Jurkat, Clone E6-1 (cell line): ENCODE measurements around the gene RALGAPA1.
"Not testable (repeated sequence)": the region's sequence is repeated elsewhere in the genome, so short reads cannot be mapped to it uniquely, and the experiment has no call there.

Source experiments
- DNase-seq: peaks from one replicate; pipeline ENCODE4 v3.0.0-alpha.2; 2011; ENCODE audit warnings: low read depth, low spot score
- H3K4me3 ChIP-seq: 2 replicates; pipeline ENCODE4 v1.5.1; 2011; ENCODE audit warnings: mild to moderate bottlenecking, low read length, control low read depth, moderate library complexity

Gene RALGAPA1

DNA sequence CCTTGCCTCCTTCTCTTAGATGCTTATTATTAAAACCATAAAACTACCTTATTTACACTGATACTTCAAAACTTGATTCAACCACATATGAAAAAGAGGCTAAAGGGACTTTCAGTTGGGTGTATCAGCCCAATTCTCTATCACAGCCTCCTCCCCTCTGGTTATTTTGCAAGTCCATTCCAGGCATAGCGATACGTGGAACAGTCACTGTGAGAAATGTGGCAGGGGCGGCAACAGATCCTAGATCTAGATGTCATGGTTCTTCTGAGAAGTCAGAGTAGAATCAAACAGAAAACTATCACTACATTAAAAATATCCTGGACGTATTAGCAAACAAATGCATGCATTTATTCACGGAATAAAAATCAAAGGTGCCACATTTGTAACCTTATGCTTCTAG, 83.2 kb downstream of the RALGAPA1 start:
- H3K4me3 ChIP-seq, result no peak overlapping the region
- no peak for DNase-seq

DNA sequence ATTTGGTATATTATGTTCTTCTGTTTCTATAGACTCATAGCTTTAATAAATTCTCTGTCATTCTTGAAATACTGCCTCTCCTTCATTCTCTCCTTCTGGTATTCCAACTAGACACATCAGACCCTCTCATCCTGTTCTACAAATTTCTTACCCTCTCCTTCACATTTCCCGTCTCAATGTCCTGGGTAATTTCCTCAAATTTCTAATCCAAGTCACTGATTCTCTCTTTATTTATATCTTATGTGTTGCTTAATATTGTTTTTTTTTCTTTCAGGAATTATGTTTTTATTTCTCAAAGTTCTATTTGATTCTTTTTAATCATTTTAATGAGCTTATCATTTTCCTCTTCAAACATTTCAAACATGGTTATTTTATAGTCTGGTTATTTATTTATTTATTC, 94.0 kb downstream of the RALGAPA1 start:
- H3K4me3 ChIP-seq, result no peak overlapping the region
- DNase-seq, result no peak

DNA sequence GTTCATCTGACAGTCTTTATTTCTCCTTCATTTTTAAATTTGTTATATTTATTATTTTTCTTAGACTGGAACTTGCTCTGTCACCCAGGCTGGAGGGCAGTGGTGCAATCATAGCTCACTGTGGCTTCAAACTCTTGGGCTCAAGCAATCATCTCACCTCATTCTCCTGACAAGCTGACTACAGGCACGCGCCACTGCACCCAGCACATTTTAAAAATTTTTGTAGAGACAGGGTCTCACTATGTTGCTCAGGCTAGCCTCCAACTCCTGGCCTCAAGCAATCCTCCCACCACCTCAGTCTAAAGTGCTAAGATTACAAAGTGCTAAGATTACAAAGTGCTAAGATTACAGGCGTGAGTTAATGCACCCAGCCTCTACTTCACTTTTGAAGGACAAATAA, 96.6 kb downstream of the RALGAPA1 start:
- H3K4me3 ChIP-seq, result no peak overlapping the region
- DNase-seq, result no peak

DNA sequence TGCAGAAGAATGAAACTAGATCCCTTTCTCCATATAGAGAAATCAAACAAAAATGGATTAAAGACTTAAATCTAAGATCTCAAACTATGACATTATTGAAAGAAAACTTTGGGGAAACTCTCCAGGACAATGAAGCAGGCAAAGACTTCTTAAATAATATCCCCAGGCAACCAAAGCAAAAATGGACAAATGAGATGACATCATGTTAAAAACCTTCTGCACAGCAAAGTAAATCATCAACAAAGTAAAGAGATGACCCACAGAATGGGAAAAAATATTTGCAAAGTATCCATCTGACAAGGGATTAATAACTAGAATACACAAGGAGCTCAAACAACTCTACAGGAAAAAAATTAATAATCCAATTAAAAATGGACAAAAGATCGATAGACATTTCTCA, 101.0 kb downstream of the RALGAPA1 start:
- no peak for DNase-seq
- no peak overlapping the region for H3K4me3 ChIP-seq

DNA sequence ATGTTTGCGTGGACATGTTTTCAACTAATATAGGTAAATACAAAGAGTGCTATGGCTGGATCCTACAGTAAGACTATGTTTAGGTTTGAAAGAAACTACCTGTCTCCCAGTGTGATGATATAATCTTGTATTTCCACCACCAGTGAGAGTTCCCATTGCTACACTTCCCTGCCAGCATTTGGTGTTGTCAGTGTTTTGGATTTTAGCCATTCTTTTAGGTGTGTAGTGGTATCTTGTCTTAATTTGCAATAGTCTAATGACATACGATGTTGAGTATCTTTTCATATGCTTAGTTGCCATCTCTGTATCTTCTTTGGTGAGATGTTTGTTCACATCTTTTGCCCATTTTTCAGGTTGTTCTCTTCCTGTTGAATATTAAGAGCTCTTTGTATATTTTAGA, 103.5 kb downstream of the RALGAPA1 start:
- no peak overlapping the region for H3K4me3 ChIP-seq
- no peak for DNase-seq

DNA sequence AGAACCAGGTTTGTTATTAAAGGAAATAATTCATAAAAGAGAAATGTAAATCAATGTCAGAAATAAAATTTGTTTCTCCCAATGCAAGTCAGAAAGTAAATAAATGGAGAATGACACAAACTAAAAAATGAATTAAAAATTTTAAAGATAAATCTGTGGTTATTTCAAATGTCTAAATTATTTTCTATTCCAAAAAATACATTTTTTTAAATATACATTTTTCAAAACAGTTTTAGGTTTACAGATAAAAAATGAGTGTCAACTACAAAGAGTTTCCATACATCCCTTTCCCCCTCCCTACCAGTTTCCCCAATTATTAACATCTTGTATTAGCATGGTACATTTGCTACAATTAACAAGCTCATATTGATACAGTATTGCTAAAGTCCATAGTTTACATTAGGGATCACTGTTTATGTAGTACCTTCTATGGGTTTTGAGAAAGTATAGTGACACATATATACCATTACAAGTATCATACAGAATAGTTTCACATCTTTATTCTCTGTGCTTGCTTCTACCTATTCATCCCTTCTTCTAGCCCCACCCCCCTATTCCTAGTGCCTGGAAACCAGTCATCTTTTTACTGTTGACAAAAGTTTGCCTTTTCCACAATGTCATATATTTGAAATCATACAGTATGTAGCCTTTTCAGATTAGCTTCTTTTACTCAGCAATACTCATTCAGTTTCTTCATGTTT, 104.2 kb downstream of the RALGAPA1 start:
- no peak for DNase-seq
- no peak overlapping the region for H3K4me3 ChIP-seq

DNA sequence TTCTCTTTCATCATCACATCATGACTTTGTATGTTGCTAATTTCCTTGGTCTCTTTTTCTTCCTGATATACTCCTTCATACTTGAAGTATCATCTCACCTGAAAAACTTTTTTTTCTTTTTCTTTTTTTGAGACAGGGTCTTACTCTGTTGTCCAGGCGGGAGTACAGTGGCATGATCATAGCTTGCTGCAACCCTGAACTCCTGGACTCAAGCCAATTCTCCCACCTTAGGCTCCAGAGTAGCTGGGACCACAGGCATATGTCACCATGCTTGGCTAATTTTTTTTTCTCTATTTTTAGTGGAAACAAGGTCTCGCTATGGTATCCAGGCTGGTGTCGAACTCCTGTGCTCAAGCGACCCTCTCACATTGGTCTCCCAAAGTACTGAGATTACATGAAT, 107.6 kb downstream of the RALGAPA1 start:
- DNase-seq, result no peak
- no peak overlapping the region for H3K4me3 ChIP-seq

DNA sequence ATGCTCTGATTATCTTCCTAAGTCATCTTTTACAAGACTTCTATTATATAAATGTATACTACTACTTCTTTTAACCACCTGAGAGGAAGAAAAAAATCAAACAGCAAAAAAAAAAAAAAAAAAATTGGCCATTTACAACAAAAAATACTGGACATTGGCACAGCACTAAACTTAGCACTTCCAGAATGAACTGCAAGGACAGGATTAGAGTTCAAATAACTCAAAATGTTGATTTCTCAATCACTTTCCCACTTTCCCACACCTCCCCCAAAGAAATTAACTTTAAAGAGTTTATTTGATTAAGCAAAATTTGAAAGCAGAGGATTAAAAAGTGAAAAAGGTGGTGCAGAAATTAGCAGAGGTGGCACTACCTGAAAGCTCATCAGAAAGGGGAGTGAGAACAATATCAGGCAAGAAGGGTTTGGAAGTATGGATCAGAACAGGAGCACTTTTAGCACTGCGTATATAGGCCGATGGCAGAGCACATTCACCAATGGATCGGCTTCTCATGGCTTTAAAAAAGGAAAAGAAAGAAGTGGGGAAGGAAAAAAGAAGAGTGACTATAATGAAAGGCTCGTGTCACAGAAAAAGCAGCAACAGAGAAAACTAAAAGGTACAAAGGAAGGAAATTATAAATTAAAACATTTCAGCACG, 109.2 kb downstream of the RALGAPA1 start:
- DNase-seq, result no peak

DNA sequence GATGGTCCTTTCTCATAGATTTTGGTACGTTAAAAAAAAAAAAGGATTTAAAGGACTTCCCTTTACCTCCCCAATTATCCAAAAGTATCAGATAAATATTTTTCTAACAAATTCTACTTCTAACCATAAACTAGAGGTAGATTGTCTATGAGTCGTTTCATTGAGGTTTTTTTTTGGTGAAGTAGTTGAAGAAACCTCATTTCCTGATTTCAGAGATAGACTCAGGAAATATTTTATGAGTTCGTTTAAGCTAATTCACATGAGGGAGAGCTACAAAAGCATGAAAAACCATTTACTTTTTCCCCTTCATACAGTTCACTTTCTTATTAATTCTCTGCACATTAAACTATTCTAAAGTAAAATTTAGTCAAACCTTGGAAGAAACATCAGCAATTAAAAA, 112.5 kb downstream of the RALGAPA1 start:
- peak; percentile 53 for DNase-seq

More for the DNA sequence above, 109.2 kb downstream of the RALGAPA1 start:
- no peak overlapping the region for H3K4me3 ChIP-seq

DNA sequence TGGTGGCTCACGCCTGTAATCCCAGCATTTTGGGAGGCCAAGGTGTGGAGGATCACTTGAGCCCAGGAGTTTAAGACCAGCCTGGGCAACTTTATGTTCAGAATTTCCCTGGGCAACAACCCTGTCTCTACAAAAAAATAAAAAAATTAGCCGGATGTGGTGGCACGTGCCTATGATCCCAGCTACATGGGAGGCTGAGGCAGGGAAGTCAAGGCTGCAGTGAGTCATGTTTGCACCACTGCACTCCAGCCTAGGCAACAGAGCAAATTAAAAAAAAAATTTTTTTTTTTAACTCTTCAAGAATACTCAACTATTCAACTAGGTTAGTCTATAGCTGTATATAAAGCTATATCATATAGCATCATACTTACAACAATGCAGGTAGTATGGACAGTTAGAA, 113.0 kb downstream of the RALGAPA1 start:
- DNase-seq, result peak; percentile 12
- no peak overlapping the region for H3K4me3 ChIP-seq

More for the DNA sequence above, 112.5 kb downstream of the RALGAPA1 start:
- H3K4me3 ChIP-seq, result peak overlapping the region; percentile 11; the same call in 1 of the 2 replicates

DNA sequence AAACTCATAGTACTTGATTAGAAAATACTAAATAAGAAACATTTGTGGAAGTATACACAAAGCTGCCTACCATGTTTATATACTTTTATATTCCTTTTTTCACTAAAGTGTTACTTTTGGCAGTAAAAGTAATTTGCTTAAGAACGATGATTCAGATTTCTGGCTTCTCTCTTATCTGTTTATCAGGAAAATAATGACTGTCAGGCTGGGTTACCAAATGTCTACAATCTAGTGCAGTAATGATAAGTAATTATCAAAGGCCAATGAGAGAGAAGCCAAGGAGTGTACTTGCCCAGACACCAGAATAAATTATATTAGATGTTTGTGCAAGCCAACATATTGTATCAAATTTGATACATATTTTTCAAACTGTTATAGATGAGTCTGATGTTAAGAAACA, 113.4 kb downstream of the RALGAPA1 start:
- no peak overlapping the region for H3K4me3 ChIP-seq
- DNase-seq, result no peak

DNA sequence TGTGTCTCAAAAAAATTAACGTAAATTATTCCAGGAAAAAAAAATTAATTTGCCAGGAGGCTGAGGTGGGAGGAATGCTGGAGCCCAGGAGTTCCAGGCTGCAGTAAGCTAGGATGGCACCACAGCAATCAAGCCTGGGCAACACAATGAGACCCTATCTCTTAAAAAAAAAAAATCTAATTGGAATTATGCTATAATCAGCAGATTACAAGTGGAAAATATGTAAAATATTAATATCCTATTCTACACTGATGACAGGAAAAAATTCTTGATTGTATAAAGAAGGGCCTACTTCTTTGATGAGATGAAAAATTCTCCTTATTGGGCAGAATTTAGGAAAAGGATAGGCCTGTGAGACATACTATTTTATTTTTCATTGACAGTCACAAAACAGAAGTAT, 114.0 kb downstream of the RALGAPA1 start:
- no peak overlapping the region for H3K4me3 ChIP-seq

DNA sequence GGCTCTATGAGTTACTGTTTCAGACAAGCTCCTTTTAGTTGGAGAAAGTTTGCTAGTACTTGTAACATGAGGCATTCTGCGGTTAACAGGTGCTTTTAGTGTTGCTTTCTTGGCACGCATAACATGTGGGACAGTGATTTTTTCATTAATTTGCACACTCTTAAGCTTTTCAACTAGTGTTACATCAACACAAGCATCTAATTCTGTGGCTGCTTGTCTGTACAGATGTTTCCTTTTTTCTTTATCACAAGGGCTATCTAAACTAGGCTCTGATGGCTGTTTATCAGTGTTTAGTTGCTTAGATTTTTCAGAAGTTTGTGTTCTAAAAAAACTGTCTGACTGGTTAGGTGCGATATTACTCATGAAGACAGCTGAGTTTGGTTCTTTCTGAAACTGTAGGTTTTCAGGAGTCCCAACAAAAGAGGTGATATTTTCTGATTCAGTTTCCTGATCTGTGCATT, 120.1 kb downstream of the RALGAPA1 start:
- peak; percentile 91 for DNase-seq
- peak overlapping the region; percentile 21 for H3K4me3 ChIP-seq

More for the DNA sequence above, 114.0 kb downstream of the RALGAPA1 start:
- DNase-seq, result no peak

DNA sequence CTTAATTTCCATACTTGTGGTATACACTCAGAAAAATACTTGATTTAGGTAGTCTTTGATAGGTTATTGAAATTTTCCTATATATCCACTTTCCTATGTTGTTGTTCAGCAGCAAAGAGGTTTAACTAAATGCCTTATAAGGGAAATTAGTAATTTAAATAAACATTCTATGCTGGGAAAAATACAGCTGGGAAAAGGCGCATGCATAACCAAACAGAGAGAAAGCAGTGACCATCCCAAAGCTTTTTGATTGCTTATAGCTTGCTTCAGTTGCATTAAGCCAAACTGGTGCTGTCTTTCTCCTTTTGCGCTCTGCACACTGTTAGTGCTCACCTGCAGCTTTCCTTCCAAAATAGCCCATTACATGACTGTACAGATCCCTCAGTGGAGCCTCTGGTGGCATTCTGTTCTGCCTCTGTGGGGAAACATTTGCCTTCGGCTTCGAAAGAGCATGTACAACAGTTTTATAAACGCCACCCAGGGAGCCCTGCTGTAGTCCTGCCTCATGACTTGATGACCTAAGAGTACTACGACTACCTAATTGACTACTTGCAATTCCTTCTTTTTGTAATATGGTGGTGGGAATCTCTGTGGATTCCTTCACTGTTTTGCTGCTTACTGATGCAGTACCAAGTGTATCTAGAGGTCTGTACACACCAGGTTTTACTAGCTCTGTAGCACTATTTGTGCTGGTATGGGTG, 120.8 kb downstream of the RALGAPA1 start:
- peak overlapping the region; percentile 11; the same call in 1 of the 2 replicates for H3K4me3 ChIP-seq
- no peak for DNase-seq

DNA sequence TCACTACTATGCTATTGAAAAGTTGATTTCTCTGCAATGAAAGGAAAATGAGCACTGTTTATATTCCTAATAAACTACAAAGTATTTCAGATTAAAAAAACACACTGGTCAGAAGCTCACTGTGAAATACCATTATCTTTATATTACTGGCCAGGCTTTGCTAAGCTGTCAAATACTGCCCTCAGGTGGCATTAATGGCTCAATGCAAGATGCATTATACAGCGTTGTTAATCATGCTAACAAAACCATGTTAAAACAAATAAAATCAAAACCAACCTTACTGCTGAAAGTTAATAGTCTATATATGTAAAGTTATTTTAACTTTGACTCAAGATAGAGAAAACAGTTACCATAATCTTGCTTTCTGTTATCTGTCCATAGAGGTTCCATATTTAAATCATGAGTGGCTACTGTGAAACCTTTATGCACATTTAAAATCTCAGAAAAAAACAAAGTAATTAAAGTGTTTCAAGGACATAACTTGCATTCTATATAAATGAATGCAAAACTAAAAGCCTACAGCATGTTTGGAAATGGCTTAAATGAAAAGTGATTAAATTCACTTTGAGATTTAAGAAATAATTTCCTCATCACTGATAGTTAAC, 121.7 kb downstream of the RALGAPA1 start:
- peak; percentile 47 for DNase-seq
- H3K4me3 ChIP-seq, result no peak overlapping the region

DNA sequence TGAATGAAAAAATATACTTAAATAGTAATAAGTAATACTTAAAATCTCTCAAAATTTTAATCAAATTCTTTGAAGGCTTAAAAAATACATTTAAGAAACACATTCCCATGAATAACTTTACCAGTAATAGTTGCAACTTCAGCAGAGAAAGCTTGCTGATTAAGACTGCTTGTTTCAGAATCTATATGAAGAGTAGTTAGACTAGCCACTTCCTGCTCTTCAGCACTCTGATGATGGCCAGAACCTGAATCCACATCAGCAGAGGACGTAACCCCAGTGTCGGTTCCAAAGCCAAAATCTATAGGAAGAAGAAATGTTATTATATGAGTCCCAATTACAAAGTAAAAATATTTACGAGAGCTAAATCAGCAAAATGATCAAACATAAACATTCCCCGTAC, 125.4 kb downstream of the RALGAPA1 start:
- not testable (repeated sequence) for H3K4me3 ChIP-seq, DNase-seq

DNA sequence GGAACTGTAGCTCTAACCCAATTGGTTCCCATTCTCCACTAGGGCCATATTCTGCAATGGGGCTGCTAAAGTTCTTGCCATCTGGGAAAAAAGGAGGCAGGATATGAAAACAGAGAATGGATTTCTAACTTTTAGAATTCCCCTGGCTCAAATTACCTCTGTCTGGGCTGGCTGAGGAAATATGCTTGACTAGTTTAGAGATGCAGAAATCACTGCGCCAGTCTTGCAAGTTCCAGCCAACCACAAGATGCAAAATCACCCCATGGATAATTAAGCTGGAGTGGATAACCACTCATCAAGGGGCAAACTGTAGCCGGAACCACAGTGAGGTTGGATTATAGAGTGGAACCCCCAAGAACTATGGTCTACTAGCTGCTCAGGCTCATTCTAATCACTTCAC, 126.3 kb downstream of the RALGAPA1 start:
- no peak overlapping the region for H3K4me3 ChIP-seq
- no peak for DNase-seq

DNA sequence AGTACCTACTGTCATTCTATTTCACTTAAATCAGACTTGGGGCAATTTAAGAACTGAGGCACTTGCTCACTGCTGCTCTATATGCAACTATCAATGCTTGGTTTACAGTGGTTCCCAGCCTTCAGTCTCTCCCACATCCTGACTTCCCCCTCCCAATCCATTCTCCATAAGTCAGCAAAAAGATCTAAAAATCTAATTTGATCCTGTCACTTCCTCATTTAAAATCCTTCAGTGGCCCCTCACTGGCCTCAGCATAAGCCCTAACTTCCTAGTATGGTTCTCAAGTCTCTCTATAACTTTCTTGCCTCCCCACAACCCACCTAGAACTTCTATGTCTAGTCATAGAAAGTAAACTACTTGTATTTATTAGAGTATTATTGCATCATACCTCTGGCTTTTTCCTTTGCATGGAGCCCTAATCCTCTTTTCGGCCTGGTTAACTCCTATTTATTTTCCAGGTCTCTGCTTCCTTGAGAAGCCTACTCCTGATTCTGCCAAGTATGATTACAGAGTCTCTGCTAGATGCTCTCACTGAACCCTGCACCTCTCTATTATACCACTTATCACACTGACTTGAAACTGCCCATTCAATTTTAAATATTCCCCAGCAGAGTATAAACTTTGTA, 130.6 kb downstream of the RALGAPA1 start:
- no peak for DNase-seq
- H3K4me3 ChIP-seq, result no peak overlapping the region

DNA sequence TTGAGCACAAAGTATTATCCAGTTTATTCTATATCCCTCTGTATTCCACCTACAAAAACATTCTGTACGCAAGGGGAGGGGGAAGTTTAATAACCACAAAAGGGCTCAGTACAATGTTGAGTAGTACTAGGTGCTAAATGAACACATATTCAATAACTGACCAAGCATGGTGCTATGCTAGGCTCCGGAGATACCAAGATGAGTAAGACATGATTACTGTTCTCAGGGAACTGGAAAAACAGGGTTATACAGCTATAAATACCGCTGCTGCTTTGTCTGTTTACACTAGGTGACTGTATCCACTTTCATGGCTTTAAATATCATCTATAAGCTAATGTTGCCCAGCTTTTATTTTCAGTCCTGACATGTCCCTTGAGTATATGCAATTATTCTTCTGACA, 139.3 kb downstream of the RALGAPA1 start:
- no peak overlapping the region for H3K4me3 ChIP-seq
- no peak for DNase-seq
